LNCaP clone FGC (cell line): ENCODE measurements around the gene HNRNPA0.

Experiments used
- DNase-seq: peaks from one replicate; pipeline ENCODE4 v3.0.0-alpha.2; 2011; ENCODE audit warnings: low read depth
- H3K4me3 ChIP-seq: 2 replicates; pipeline ENCODE4 v1.5.1; 2011; ENCODE audit warnings: mild to moderate bottlenecking, low read depth, low read length, control low read depth
- CTCF ChIP-seq: IDR thresholded peaks from 2 replicates; pipeline ENCODE4 v1.5.1; 2012; ENCODE audit warnings: mild to moderate bottlenecking; ENCODE audit not compliant: control insufficient read depth, insufficient read depth; ENCODE audit errors: extremely low read depth

Gene HNRNPA0

GRCh38 chr5:137712139-137712667, 42.0 kb downstream of the HNRNPA0 start:
- DNase-seq, result no peak

GRCh38 chr5:137710086-137710485, 44.1 kb downstream of the HNRNPA0 start:
- no peak for DNase-seq
- no peak overlapping the region for H3K4me3 ChIP-seq
- no peak for TF ChIP-seq CTCF

More at GRCh38 chr5:137712139-137712667, 42.0 kb downstream of the HNRNPA0 start:
- no peak for TF ChIP-seq CTCF
- H3K4me3 ChIP-seq, result no peak overlapping the region

- H3K4me3 ChIP-seq, result no peak overlapping the region
- no peak for DNase-seq
- no peak for TF ChIP-seq CTCF
Measured at GRCh38 chr5:137708796-137709559, 45.2 kb downstream of the HNRNPA0 start.

- TF ChIP-seq CTCF, result no peak
- H3K4me3 ChIP-seq, result no peak overlapping the region
- DNase-seq, result no peak
Measured at GRCh38 chr5:137708062-137708461, 46.1 kb downstream of the HNRNPA0 start.

- TF ChIP-seq CTCF, result no peak
Measured at GRCh38 chr5:137706841-137707240, 47.3 kb downstream of the HNRNPA0 start.

GRCh38 chr5:137705106-137705505, 49.1 kb downstream of the HNRNPA0 start:
- DNase-seq, result no peak
- TF ChIP-seq CTCF, result no peak
- no peak overlapping the region for H3K4me3 ChIP-seq

More at GRCh38 chr5:137706841-137707240, 47.3 kb downstream of the HNRNPA0 start:
- DNase-seq, result no peak
- no peak overlapping the region for H3K4me3 ChIP-seq
